DMS 273 (cell line): Measurements from ENCODE around the gene ENOX2.

Experiments used
- DNase-seq: peaks from one replicate; lab custom pipeline; 2025; ENCODE audit not compliant: unreplicated experiment; lab: John Stamatoyannopoulos, UW

The ENOX2 gene

GRCh38 chrX:130702867-130703707, 199.9 kb downstream of the ENOX2 start:
- DNase-seq = no peak

DNA sequence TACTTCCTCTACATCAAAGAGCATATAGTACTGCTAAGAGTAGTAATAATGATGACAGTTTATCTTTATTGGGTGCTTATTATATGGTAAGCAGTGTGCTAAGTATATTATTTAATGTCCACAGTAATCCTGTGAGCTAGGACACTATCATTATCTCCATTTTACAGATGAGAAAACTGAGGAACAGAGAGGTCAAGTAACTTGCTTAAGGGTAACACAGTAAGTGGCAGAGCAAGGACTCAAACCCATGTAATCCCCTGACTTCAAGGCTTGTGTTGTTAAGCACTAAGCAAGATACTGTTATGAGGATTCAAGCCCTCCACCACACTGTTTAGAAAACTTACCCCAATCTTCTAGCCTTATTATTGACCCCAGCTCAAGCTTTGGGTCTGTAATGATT, 202.4 kb downstream of the ENOX2 start:
- DNase-seq = no peak

DNA sequence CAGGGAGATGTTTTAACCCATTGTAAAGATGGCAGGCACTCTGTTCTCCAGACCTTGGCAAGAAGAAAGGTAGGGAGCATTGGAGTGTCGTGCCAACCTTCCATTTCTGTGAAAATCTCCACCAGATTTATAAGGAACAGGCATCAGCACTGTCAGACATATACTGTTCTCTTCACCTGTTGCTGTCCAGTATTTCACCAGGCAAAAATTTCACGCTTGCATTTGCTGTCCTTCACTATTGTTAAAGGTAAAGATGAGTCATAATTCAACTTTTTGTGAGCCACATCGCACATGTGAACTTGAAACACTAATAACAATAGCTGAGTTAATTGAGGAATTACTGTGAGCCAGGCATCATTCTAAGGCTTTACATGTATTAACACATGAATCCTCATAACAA, 203.4 kb downstream of the ENOX2 start:
- no peak for DNase-seq

- DNase-seq = no peak
Measured at GRCh38 chrX:130696542-130696941, 206.5 kb downstream of the ENOX2 start.

- no peak for DNase-seq
Measured at GRCh38 chrX:130695931-130696330, 207.1 kb downstream of the ENOX2 start.

- no peak for DNase-seq
Measured at GRCh38 chrX:130694983-130695382, 208.0 kb downstream of the ENOX2 start.

DNA sequence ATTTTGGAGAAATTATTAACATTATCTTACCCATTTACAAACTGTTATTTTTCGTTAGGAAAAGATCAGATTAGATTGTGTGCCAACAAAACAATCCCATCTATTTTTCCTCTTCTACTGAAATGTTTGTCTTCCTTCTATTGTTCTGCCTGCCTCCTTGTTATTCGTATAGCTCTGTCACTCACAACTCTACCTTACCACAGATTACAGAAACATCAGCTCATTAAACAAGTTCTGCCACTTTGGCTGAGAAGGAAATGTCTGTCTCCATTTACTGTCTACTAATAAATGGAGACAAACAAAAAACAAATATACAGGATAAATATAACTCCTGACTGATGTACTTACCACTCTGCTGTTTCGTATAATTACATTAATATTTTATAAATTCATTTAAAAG, 211.4 kb downstream of the ENOX2 start:
- no peak for DNase-seq

GRCh38 chrX:130688360-130688759, 214.6 kb downstream of the ENOX2 start:
- no peak for DNase-seq

DNA sequence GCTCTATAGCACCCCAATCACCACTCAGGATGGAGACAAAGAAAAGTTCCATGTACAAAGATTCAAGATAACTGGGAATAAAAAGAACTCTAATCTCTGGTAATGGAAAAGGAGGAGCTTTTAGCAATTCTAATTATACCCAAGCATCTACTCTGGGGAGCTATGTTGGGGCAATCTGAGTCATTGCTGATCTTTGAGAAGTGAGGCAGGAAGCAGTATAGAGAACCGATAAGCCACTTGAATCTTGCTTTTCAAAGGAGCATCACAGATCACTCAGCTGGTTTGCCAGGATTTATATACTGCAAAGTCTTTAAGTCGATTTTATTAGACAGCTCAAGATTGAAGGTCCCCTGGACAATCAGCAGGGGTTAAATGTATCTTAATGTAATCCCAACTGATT, 220.0 kb downstream of the ENOX2 start:
- no peak for DNase-seq

DNA sequence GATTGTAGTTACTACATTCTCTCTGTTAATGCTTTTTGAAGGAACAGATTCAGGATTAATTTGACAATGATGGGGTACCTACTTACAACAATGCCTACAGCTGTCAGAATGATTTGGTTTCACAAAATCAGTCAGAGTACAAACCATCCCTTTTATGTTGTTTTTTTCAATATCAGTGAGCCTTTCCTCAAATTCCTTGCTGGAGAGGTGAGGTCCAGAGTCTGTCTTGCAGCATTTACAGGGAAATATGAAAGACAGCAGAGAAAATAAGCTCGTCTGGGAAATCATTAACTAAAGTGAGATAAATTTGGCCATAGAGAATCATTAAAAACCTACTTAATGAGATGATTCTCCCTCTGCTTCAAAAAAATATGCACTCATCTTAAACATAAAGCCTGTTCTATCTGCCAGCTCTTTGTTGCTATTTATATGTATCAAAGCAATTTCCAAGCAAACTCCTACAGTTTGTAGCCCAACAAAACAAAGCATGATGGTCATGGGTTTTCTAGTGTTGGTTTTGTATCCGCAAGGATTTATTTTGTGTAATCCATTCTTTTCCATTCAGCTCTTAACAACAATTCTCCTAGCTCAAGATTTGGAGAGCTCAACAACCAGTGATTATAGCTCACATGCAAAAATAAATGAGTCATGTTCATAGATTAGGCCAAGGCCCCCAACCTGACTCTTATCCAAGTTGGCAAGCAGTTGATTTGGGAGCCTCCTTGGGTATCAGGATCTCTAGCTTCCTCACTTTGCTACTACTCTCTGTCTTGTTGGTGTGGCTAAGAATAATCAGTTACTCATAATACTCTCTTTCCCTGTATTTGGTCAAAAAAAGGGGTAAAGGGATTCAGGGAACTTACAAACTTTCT, 222.6 kb downstream of the ENOX2 start:
- no peak for DNase-seq

- DNase-seq = no peak
Measured at GRCh38 chrX:130676861-130677260, 226.1 kb downstream of the ENOX2 start.

DNA sequence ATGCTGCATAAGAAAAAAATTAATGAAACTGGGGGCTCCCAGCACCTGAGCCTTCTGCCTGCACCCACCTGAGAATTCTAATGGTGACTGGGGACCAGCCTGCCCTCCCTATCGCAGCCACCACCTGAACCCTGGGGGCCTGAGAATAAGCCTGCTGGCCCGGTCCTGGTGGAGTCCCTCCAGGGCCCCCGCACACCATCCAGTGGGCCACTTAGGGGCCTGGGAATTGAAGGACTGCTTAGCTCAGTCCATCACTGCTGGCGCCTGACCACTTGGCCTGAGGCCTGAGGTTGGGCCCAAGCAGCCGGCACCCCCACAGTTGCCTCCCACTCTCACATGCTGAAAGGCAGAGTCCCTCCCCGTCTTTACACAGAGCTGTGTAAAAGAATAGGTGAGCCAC, 230.8 kb downstream of the ENOX2 start:
- DNase-seq = no peak

DNA sequence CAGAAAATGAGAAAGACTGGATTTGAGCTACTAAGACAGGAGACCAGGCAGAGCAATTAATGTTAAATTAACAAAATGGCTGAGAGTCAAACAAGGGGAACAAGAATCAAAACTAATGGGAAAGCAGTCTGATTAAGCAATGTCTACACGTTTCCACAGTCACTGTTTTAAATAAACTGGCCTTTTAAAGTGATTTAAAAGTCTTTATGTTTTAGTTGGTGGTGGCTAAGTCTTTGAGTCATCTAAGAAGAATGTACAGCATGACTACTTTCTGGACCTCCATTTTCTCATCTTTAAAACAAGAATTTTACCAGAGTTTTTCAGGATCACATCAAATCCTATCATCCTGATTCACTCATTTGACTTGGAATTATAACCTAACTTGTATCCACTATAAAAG, 233.8 kb downstream of the ENOX2 start:
- no peak for DNase-seq

DNA sequence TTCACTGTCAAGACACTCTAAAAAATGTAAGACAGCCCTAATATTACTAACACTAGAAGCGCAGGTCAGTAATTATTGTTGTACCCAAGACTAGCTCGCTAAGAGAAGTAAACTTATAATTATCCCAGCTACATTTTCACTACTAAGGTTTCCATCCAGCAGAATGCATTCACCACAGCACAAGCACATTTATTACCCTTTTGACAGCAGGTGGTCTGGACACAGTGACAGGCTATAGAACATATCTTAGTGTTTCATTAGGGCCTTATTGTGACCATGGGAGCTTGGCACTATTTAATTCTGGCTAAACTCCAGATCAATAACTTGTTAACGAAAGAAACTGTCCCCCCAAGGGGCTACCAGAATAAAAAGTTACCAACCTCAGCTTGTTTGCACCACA, 237.7 kb downstream of the ENOX2 start:
- DNase-seq = no peak

GRCh38 chrX:130658310-130658709, 244.7 kb downstream of the ENOX2 start:
- DNase-seq = no peak

DNA sequence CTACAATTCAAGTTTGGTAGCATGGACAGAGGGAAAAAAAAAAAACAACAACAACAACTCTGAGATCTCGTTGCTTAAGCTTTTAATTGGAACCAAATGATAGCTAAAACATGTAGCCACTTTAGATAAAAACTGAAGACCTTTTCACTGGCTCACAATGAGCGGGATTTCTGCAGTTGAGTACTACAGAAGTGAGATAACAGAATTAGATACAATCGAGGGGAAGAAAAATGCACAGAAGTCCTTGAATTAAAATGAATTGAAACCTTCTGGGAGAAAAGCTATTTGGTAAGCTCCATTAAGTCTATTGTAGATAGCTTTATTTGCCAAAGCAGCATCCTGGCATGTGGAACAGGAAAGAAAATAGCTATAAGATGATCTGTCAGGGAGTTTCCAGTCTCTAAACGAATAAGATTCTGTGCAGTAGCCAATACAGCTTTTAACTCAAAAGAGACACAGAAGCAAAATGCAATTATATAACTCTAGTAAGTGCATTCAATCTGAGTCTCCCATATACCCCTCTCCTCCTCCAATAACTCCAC, 248.5 kb downstream of the ENOX2 start:
- DNase-seq = no peak

GRCh38 chrX:130652824-130653578, 250.0 kb downstream of the ENOX2 start:
- DNase-seq = no peak

DNA sequence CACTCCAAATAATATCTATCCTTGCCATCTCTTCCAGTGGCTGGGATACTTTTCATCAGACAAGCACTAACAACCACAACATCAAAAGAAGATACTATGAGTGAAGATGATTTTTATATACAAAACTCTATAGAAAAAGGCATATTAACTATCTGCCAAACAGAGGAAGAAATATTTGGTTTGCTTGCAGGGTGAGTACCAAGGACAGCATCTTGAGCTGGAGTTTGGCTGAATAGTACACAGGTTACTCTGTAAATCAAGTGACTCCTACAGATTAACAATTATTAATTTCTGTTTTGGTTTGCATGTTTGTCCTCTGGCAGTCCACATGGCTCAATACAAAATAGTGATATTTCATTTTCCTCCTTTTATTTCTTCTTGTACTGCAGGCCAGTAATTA, 253.3 kb downstream of the ENOX2 start:
- no peak for DNase-seq

DNA sequence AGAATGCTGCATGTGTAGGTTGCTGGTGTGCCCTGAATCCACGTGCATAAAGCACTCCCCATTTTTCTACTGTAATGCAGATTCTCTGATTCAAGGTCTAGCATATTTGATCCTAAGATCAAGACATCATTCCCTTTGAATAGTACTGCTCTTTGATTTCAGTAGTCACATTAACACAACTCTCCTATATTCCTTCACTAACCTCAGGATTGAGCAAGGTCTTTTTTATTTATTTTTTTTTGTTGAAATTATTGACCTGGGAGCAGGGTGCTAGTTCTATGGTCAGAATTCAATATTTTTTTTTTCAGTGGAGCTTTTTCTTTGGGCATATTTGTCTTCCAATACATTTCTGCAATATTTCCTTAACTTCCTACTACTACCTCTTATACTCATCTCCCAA, 255.5 kb downstream of the ENOX2 start:
- no peak for DNase-seq

DNA sequence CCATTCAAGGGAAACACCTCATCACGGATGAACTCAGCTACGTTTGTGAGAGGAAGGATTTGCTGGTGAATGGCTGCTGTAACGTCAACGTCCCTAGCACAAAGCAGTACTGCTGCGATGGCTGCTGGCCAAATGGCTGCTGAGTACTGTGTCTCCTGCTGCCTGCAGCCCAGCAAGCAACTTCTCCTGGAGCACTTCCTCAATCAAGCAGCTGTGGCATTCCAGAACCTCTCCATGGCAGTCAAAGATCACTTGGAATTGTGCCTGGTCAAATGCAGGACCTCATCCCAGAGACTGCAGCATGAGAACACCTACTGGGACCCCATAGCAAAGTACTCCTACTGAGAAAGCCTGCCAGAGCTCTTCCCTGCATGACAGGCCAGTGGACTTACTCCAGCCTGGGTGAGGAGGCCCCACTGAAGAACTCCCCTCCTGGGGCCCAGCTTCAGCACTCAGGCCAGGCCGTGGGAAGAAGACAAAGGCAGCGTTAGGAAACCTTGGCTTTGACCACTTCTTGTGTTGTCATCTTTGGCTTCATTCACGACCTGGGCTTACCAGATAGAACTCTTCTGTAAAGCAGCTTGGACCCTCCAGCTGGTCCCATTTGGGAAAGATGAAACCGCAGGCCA, 256.9 kb downstream of the ENOX2 start:
- DNase-seq = no peak

GRCh38 chrX:130637591-130637990, 265.4 kb downstream of the ENOX2 start:
- DNase-seq = no peak
